CD4-positive, alpha-beta T cell treated with Interleukin-15 for 1 hour (primary cell): ENCODE data around the gene TP53BP1.
"Not testable (repeated sequence)": the region's sequence is repeated elsewhere in the genome, so short reads cannot be mapped to it uniquely, and the experiment has no call there.

Source experiments
- DNase-seq: peaks from one replicate; pipeline ENCODE4 v3.0.0-alpha.2; 2020

Gene TP53BP1

GRCh38 chr15:43410572-43411214 is 82.3 kb downstream of the TP53BP1 start:
- DNase-seq: no peak

DNA sequence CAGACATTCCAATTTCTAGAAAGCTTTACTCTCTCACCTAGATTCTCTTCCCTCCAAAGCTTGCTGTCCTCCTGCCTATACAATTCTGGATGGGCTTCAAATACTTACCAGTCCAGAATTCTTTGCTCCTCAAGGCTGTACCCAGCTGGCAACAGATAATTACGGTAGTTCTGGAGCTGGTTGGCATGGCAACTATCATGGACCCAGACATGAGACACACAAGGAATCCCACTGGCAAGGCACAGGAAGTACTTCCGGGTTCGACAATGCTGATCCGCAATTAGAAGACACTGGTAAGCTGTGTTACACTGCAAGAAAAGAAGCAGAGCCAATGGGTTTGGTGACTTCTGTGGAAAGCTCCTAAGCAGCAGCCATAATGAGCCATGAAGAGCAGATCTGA is 84.2 kb downstream of the TP53BP1 start:
- DNase-seq: no peak

GRCh38 chr15:43406808-43407207 is 86.1 kb downstream of the TP53BP1 start:
- no peak for DNase-seq

DNA sequence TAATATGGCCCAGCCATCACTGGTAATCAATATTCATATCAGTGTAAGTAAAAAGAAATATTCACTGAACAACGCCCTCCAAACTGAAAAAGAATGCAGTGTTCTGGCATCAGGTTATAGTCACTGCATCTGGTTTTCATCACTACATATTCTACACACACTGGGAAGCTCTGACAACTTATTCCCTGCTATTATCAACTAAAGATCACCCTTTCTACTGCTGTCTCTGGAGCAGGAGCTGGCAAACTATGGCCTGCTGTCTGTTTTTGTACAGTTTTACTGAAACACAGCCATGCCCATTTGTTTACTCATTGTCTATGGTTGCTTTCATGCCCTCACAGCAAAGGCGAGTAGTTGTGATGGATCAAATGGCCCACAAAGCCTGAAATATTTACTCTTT is 86.8 kb downstream of the TP53BP1 start:
- no peak for DNase-seq

DNA sequence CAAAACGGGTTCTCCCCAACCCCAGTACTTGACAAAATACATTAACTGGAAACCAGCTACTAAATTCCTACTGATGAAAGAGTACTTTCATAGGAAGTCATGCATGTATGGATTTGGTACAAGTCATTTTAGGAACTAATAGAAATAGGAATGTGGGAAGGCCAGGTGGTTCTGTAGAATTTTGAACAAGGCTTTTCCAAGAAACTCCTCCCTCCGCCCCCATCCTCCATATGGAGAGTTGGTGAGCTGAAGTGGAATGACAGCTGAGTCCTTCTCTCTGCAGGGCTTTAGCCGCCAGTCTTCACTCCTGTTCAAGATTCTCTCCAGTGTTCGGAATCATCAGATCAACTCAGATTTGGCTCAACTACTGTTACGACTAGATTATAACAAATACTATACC is 88.8 kb downstream of the TP53BP1 start:
- no peak for DNase-seq

DNA sequence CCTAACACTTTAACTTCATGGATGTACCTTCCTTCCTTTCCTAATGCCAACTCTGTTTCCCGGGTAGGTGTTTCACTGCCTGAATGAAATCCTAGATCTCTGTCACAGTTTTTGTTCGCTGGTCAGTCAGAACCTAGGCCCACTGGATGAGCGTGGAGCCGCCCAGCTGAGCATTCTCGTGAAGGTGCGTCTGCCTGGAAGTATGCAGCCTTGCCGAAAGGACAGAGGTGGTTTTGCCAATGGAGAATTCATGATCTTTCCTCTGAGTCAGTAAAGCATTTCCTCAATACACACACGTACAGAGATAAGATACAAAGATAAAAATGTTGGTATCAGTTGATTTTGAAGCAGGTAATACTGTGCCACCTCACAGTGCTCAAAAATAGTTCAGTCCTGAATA is 89.3 kb downstream of the TP53BP1 start:
- no peak for DNase-seq

DNA sequence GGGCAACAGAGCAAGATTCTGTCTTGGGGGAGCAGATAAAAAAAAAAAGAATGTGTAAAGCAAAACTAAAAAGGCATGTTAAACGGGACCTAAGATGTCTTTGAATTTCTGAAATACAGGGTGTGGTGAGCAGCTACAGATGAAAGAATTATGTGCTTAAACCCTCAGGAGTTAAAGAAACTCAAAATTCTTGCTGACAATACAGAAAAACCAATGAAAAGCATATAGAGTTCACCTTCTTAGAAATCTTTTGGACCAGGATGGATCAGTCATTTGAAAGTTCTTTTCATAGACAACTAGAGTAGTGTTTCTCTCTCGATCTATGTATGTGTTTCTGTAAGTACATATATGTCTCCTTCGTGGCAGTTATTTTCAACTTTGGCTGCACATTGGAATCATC is 90.7 kb downstream of the TP53BP1 start:
- no peak for DNase-seq

DNA sequence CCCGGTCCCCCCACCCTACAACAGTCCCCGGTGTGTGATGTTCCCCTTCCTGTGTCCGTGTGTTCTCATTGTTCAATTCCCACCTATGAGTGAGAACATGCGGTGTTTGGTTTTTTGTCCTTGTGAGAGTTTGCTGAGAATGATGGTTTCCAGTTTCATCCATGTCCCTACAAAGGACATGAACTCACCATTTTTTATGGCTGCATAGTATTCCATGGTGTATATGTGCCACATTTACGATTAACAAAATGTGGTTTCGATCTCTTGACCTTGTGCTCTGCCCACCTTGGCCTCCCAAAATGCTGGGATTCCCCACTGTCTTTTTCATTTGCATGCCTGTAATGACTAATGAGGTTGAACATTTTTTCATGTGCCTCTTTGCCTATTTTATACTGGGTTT is 99.4 kb downstream of the TP53BP1 start:
- DNase-seq: not testable (repeated sequence)

DNA sequence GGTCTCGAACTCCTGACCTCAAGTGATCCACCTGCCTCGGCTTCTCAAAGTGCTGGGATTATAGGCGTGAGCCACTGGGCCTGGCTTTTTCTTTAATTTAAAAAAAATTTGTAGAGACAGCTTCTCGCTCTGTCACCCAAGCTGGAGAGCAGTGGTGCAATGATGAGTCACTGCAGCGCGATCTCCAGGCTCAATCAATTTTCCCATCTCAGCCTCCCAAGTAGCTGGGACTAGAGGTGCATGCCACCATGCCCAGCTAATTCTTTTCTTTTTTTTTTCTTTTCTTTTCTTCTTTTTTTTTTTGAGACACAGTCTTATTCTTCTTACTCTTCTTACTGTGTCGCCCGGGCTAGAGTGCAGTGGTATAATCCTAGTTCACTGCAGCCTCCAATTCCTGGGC is 102.2 kb downstream of the TP53BP1 start:
- no peak for DNase-seq

- DNase-seq: no peak
These were observed 109.9 kb downstream of the TP53BP1 start for GRCh38 chr15:43383070-43383469.

GRCh38 chr15:43382310-43382709 is 110.6 kb downstream of the TP53BP1 start:
- DNase-seq: no peak

DNA sequence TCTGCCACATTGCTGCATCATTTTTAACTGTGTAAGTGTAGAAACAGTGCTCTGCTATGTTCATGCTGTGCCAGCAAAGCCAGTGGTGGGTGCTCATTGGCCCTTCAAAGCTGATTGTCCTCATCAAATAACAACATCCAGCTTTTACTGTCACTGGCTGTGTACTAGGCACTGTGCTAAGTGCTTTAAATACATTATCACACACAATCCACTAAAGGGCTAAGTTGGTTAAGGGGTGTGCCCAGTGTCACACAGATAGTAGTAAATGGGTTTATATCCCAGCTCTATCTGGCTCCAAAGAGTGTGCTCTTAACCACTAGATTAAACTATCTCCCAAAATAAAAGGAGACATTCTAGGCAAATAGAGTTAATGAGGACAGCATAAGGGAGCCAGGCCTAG is 114.4 kb downstream of the TP53BP1 start:
- DNase-seq: no peak

DNA sequence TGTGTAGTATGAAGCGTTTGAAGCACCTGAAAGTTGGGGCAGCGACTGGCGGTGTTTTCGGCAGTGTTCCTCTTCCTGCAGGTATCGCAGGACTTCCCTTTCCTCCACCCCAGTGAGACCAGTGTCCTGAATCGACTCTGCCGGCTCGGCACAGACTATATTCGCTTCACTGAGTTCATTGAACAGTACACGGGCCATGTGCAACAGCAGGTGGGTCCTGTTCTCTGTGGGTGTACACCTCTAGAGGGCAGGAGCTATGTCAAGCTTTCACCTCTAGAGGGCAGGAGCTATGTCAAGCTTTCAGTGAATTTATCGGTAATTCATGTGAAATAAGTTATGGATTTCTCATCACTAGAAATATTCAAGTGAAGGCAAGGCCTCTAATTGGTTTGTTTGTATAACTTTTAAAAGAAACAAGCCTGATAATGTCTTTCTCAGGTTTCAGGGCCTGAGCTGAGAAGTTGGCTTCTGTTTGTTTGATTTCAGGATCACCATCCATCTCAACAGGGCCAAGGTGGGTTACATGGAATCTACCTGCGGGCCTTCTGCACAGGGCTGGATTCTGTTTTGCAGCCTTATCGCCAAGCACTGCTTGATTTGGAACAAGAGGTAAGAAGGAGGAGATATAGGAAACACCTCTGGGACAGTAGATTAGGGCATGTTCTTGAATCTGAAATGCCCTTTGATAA is 116.8 kb downstream of the TP53BP1 start:
- peak; percentile 18 for DNase-seq

- peak; percentile 80 for DNase-seq
These were observed 121.7 kb downstream of the TP53BP1 start, which contains the start of the genes TUBGCP4 and ZSCAN29 for GRCh38 chr15:43370975-43371974. Gene TUBGCP4 (plus strand): TSS chr15:43371101. CDS start chr15:43371355, 254 bp downstream. Gene ZSCAN29 (minus strand): TSS chr15:43371043. CDS start chr15:43369913, 1,130 bp downstream.

GRCh38 chr15:43370310-43370974 is 122.5 kb downstream of the TP53BP1 start:
- DNase-seq: no peak

GRCh38 chr15:43361313-43361903 is 131.5 kb downstream of the TP53BP1 start:
- DNase-seq: no peak

DNA sequence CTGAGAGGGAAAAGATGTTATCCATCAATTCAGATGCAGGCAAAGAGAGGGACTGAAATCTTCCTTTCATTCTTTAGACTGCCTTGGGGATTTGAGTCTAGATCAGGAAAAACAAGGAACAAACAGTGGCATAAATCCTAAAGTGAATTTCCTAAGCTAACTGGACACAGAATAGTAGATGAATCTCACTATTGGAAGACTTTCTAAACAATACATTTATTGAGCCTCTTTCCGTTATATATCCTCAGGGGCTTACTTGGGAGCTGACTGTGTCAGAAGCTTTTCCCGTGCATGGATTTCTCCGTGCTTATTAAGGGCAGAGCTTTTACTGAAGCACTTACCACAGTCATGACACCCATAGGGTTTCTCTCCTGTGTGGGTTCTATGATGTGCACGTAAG is 132.1 kb downstream of the TP53BP1 start:
- DNase-seq: no peak
